ENCODE measurements around the gene OR2Z1. TPM values are rescaled to one million over a fixed set of nuclear protein-coding genes. Genes with fewer than 3 reads are reported as not detected.

The OR2Z1 gene, protein sequence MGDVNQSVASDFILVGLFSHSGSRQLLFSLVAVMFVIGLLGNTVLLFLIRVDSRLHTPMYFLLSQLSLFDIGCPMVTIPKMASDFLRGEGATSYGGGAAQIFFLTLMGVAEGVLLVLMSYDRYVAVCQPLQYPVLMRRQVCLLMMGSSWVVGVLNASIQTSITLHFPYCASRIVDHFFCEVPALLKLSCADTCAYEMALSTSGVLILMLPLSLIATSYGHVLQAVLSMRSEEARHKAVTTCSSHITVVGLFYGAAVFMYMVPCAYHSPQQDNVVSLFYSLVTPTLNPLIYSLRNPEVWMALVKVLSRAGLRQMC
- total RNA-seq, result not detected

DNA sequence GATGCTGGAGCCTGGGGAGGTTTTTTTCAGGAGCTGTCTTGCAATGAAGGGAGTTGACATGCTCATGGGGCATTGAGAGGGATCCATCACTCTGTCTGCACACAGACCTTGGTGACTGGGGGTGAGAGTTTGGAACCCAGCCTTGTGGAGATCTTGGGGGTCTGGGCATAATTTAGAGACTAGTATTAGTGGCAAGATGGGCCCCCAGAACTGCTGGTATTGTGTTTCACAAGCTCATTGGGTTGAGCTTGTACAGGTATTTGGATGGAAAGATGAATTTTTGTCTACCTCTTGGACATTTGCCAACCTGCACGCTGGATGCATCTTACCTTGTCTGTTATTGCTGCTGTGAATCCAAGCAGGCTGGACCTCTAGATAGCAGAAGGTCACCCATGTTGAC lies at the start of gene OR2Z1:
OR2Z1 (plus strand) TSS at position 301 of the 400 bp plus-strand sequence. CDS start 9,395 bp downstream, outside the sequence.
- DNase-seq, result no peak

DNA sequence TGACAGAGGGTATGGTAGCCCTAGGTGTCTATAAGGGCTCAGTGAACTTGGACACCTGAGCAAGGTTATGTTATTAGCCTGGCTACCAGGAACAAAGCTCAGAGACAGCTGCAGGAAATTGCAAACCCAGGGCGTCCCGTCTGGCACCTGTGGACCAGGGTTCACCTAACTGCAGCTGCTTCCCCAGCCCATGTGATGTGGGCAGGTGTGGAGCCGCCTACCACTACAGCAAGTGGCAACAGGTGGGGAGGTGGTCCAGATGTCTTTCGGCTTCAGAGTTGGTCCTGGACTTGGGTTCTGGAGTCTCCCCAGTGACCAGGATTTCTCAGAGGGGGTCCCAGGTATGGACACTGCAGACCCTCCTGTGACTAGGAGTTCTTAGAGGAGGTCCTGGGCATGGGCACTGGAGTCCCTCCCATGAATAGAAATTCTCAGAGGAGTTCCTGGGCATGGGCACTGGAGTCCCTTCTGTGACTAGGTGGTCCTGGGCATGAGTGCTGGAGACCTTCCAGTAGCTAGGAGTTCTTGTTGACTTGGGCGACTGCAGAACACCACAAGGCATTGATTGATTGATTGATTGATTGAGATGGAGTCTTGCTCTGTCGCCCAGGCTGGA lies 48.0 kb upstream of the OR2Z1 start:
- no peak for DNase-seq

DNA sequence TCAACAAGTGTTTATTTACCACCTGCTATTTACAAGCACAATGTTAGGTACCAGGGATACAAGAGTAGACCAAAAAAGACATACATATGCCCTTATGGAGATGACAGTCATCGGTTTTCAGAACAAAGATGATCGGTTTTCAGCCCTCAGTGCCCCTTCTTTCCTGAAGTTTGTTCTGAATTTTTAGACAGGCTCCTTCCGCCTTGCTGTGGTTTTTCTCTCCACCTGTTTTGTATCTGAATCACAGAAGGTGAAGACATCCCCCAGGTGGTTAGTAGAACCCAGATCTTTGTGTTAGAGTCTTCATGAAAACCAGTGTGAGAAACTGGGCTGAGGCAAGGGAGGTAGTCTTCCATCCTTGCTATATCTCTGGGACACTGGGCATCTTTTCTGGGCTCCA lies 46.4 kb upstream of the OR2Z1 start:
- no peak for DNase-seq

GRCh38 chr19:8678244-8678807 lies 43.1 kb upstream of the OR2Z1 start:
- no peak for DNase-seq

DNA sequence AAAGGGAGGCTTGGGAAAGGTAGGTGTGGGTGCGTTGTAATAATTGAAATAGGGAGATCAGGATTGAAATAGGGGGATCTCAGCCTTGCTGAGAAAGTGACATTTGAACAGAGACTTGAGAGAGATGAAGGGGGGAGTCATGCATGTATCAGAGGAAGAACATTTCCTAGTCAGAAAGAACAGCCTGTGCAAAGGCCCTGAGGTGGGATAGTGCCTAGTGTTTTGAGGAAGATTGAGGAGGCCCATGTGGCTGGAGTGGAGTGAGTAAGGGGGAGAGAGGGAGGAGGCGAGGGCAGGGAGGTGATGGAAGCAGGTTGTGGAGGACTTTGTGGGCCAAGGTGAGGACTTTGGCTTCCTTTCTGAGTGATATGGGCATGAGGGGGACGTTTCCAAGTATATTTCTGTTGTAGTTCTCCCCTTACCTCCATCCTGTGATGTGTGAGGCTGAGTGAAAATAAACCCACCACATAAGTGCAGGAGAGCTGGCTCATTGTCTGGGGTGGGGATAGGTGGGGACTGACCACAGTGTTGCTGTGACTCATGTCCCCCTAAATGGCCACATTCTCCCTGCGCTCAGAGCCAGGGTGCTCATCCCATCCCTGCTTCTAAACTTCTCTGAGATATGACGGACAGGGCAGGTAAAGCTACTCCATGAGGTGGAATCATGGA lies 40.6 kb upstream of the OR2Z1 start:
- no peak for DNase-seq

- DNase-seq, result no peak
Measured at GRCh38 chr19:8681345-8682029, 39.9 kb upstream of the OR2Z1 start.

DNA sequence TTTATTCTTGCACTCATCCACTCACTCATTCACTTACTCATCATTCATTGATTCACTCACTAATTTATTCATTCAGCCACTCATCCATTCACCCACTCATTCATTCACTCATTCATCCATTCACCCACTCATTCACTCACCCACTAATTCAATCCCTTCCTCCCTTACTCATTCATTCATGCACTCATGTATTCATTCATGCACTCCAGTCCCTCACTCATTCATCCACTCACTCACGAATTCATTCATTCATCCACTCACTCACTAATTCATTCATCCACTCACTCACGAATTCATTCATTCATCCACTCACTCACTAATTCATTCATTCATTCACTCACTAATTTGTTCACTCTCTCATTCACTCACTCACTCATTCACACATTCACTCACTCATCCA lies 39.0 kb upstream of the OR2Z1 start:
- DNase-seq, result no peak

GRCh38 chr19:8682931-8683330 lies 38.5 kb upstream of the OR2Z1 start:
- no peak for DNase-seq

GRCh38 chr19:8684001-8684902 lies 37.2 kb upstream of the OR2Z1 start:
- no peak for DNase-seq

DNA sequence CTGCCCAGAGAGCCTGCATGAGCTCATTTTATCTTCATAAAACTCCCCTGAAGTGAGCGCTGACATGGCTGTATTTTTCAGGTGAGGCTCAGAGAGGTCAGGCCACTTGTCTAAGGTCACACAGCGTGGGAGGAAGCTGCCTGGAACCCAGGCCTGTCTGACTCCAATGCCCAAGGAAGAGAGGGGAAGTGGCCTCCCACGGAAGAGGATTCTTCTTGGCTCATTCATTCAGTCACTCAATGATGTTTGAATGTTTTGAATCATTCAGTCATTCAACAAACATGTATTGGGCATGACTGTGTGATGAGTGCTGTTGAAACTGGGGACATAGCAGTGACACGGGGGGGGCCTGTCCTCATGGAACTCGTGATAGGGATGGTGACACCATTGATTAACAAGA lies 34.9 kb upstream of the OR2Z1 start:
- DNase-seq, result no peak

GRCh38 chr19:8688930-8689329 lies 32.5 kb upstream of the OR2Z1 start:
- DNase-seq, result no peak

GRCh38 chr19:8690753-8691539 lies 30.5 kb upstream of the OR2Z1 start:
- no peak for DNase-seq

DNA sequence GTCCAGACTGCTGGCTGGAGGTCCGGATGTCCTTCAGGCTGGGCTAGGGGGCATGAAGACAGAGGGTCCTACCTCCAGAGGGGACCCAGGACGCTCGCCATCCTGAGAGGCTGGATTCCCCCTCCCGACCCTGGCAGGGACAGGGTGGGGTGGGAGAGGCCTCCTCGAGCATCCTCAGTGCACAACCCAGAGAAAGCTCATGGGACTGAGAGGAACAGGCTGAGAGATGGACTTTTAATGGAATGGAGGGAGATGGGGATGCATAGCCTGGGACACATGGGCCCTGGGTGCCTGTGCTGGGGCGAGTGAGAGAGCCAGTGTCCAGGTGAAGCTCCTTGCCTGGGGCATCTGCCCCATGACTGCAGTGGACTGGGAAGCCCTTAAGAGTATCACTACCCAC lies 25.9 kb upstream of the OR2Z1 start:
- DNase-seq, result no peak

- DNase-seq, result no peak
Measured at GRCh38 chr19:8695911-8696310, 25.5 kb upstream of the OR2Z1 start.

- no peak for DNase-seq
Measured at GRCh38 chr19:8696993-8697392, 24.4 kb upstream of the OR2Z1 start.

GRCh38 chr19:8697671-8698432 lies 23.6 kb upstream of the OR2Z1 start:
- no peak for DNase-seq

- no peak for DNase-seq
Measured at GRCh38 chr19:8698433-8699063, 22.9 kb upstream of the OR2Z1 start, which contains the start of gene ACTL9. Gene ACTL9 (minus strand): TSS chr19:8698795. CDS start chr19:8698701, 94 bp downstream.

DNA sequence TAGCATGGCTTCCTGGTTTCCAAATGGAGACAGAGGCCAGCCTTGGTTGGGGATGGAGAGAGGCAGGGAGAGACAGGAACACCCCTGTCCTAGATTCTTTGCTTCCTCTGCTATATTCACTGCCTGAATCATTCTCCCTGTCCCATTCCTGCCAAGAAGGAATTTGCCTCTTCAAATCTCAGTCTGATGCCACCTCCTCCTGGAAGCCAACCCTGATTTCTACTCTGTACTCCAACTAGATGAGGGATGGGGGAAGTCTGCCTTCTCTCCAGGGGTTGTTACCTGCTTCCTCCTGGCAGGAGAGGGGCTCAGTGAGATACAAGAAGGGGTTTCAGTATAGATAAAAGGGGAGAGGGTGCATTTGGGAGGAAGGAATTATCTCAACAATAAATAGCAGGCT lies 21.5 kb upstream of the OR2Z1 start:
- DNase-seq, result no peak

GRCh38 chr19:8700956-8701355 lies 20.5 kb upstream of the OR2Z1 start:
- no peak for DNase-seq

Data from skin of body (tissue), 2 donors.